Fibroblast of lung (primary cell): ENCODE data around the gene WDFY3. TPM values are rescaled to one million over a fixed set of nuclear protein-coding genes. Genes with fewer than 3 reads are reported as not detected.

Experiments used
- DNase-seq, 2 donors: peaks; one replicate each; pipeline versions ENCODE4 v3.0.0 to v3.0.0-alpha.2; 2010; ENCODE audit warnings: low read depth in 2 of 2
- H2AFZ ChIP-seq: 2 replicates; pipeline ENCODE4 v1.5.1; 2012; ENCODE audit warnings: low read length, control low read depth, inconsistent platforms
- H3K27ac ChIP-seq: 2 replicates; pipeline ENCODE4 v1.5.1; 2011; ENCODE audit warnings: low read length, control low read depth; ENCODE audit not compliant: insufficient read depth
- H3K27me3 ChIP-seq: 2 replicates; pipeline ENCODE4 v1.5.1; 2011; ENCODE audit warnings: mild to moderate bottlenecking, low read length; ENCODE audit not compliant: control insufficient read depth, insufficient read depth
- H3K36me3 ChIP-seq: 2 replicates; pipeline ENCODE4 v1.5.1; 2011; ENCODE audit warnings: low read length; ENCODE audit not compliant: control insufficient read depth, insufficient read depth
- H3K4me1 ChIP-seq: 2 replicates; pipeline ENCODE4 v1.5.1; 2011; ENCODE audit warnings: low read length; ENCODE audit not compliant: control insufficient read depth, insufficient read depth; ENCODE audit errors: extremely low read depth
- H3K4me2 ChIP-seq: 2 replicates; pipeline ENCODE4 v1.5.1; 2011; ENCODE audit warnings: low read length, control low read depth; ENCODE audit not compliant: insufficient read depth; ENCODE audit errors: extremely low read depth
- H3K4me3 ChIP-seq, 4 experiments: fragments of 200-600 bp in 1 of 4; sonication (generic) in 1 of 4; replicated peaks in 1 of 4; 2 replicates each; pipeline ENCODE4 v1.5.1; 2011 to 2016; ENCODE audit warnings: low read length in 4 of 4, low read depth in 3 of 4, mild to moderate bottlenecking in 3 of 4, control low read depth in 2 of 4, inconsistent platforms in 1 of 4, mixed read lengths in 1 of 4; ENCODE audit not compliant: insufficient read depth in 1 of 4; ENCODE audit errors: control extremely low read depth in 1 of 4
- H3K79me2 ChIP-seq: 2 replicates; pipeline ENCODE4 v1.5.1; 2012; ENCODE audit warnings: mild to moderate bottlenecking, low read length, inconsistent platforms; ENCODE audit not compliant: control insufficient read depth, insufficient read depth
- H3K9ac ChIP-seq: 2 replicates; pipeline ENCODE4 v1.5.1; 2011; ENCODE audit warnings: mild to moderate bottlenecking, low read length, control low read depth; ENCODE audit not compliant: insufficient read depth
- H3K9me3 ChIP-seq: 2 replicates; pipeline ENCODE4 v1.5.1; 2012; ENCODE audit warnings: low read depth, low read length; ENCODE audit not compliant: control insufficient read depth, insufficient read depth
- H4K20me1 ChIP-seq: 2 replicates; pipeline ENCODE4 v1.5.1; 2011; ENCODE audit warnings: low read length; ENCODE audit not compliant: control insufficient read depth, insufficient read depth; ENCODE audit errors: extremely low read depth
- EZH2 ChIP-seq: IDR thresholded peaks from 2 replicates; pipeline ENCODE4 v1.5.1; 2012; ENCODE audit warnings: low read length, control low read depth, mild to moderate bottlenecking; ENCODE audit errors: missing control alignments
- polyA plus RNA-seq, 2 donors: library from polyadenylated mRNA; depleted of rRNA in 1 of 2; stranded (reverse) in 1 of 2; unstranded in 1 of 2; fragments of >200 nt; gene quantifications; 2 replicates each; pipeline ENCODE4 v1.2.1, GENCODE V29; 2011 to 2012; ENCODE audit warnings: missing spikeins in 1 of 2
- total RNA-seq: library from RNA; depleted of rRNA; stranded (reverse); fragments of >200 nt; gene quantifications from 2 replicates; pipeline ENCODE4 v1.2.1, GENCODE V29; 2014
- TF ChIP-seq, protein P1 (sequence below), 2 donors: IDR thresholded peaks in 1 of 2; conservative IDR thresholded peaks in 1 of 2; 1 replicate in 1 of 2; 2 replicates in 1 of 2; pipeline ENCODE4 v1.5.1; 2011 to 2012; ENCODE audit warnings: low read length in 2 of 2, control low read depth in 1 of 2, inconsistent platforms in 1 of 2, low read depth in 1 of 2, mild to moderate bottlenecking in 1 of 2

Gene WDFY3
- total and polyA plus RNA-seq, 2 donors (not counting 1 experiment from before 2014, with no cell fraction given) = 26.8 to 88.8 TPM

DNA sequence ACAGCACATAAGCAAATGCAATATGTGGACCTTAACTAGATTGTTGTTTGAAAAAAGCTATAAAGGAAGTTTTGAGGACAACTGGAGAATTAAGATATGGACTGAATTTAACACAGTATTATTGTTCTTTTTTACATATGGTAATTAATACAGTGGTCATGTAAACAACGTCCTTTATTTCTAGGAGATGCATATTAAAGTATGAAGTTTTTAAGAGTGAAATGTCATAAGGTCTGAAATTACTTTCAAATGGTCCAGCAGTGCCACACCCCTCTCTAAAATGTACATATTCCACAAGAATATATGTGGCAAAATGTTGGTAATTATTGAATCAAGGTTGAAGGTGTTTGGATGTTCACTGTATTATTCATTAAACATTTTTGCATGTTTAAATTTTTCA lies 40.9 kb downstream of the WDFY3 start:
- Histone ChIP-seq H3K79me2 (no peaks in the 10 kb centered on the region), H3K4me3 (no peak overlapping the region), H3K9me3 (no peaks in the 10 kb centered on the region), H3K4me2 (no peak overlapping the region), H3K27me3 (no peaks in the 10 kb centered on the region), H3K36me3 (no peaks in the 10 kb centered on the region), H2AFZ (no peak overlapping the region), H4K20me1 (no peaks in the 10 kb centered on the region), H3K4me1 (peaks cover 2% of the 10 kb centered on the region), H3K9ac (no peak overlapping the region), H3K27ac (no peak overlapping the region)
- DNase-seq = no peak
- TF ChIP-seq, protein P1, sequence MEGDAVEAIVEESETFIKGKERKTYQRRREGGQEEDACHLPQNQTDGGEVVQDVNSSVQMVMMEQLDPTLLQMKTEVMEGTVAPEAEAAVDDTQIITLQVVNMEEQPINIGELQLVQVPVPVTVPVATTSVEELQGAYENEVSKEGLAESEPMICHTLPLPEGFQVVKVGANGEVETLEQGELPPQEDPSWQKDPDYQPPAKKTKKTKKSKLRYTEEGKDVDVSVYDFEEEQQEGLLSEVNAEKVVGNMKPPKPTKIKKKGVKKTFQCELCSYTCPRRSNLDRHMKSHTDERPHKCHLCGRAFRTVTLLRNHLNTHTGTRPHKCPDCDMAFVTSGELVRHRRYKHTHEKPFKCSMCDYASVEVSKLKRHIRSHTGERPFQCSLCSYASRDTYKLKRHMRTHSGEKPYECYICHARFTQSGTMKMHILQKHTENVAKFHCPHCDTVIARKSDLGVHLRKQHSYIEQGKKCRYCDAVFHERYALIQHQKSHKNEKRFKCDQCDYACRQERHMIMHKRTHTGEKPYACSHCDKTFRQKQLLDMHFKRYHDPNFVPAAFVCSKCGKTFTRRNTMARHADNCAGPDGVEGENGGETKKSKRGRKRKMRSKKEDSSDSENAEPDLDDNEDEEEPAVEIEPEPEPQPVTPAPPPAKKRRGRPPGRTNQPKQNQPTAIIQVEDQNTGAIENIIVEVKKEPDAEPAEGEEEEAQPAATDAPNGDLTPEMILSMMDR (conservative IDR thresholded peaks at IDR 0.05 in 1 of 2, IDR thresholded peaks at IDR 0.05 in 1 of 2; ENCODE audit: low read depth in 1 of 2, low read length in 2 of 2) = no peak
- no peak for TF ChIP-seq EZH2

DNA sequence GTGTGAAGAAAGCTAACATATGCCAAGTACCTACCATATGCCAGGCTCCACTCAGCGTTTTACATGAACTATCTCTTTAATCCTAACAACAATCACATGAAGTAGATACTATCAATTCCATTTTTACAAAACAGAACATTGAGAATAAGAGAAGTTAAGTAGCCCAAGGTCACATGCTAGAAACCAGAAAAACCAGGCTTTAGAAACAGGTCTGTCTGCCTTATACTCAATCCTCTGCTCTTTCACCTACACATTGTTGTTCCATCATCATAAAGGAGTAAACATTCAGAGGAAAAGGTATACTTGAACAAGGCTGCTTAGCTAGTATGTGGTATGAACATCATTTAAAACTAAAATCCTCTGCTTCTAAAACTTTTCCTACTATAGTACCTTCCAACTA lies 42.1 kb downstream of the WDFY3 start:
- TF ChIP-seq, protein P1 (conservative IDR thresholded peaks at IDR 0.05 in 1 of 2, IDR thresholded peaks at IDR 0.05 in 1 of 2; ENCODE audit: low read depth in 1 of 2, low read length in 2 of 2) = no peak
- no peak for TF ChIP-seq EZH2
- H3K27me3 ChIP-seq = no peaks in the 10 kb centered on the region
- H2AFZ ChIP-seq = no peak overlapping the region
- no peak overlapping the region for H3K4me3 ChIP-seq
- H3K36me3 ChIP-seq = no peaks in the 10 kb centered on the region
- no peak overlapping the region for H3K4me2 ChIP-seq
- no peaks in the 10 kb centered on the region for H3K9me3 ChIP-seq
- no peak overlapping the region for H3K9ac ChIP-seq
- no peak overlapping the region for H3K27ac ChIP-seq
- H4K20me1 ChIP-seq = no peaks in the 10 kb centered on the region
- H3K79me2 ChIP-seq = no peaks in the 10 kb centered on the region
- H3K4me1 ChIP-seq = peaks cover 5% of the 10 kb centered on the region
- DNase-seq = no peak

DNA sequence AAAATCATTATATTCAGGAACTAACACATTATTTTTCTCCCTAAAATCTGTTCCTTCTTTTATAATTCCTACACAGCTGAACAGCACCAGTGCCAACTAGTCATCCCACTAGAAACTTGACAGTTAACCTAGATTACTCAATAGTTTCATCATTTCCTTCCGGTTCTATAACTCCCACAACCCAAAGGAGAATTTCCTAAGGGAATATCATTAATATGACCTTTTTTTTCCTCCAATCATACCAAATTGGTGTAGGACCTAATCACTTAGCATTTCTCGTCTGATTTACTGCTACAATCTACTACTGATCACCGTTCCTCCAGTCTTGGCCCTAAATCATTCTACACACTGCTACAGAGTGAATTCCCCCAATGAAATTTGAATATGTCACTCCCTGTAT lies 45.9 kb downstream of the WDFY3 start:
- peak; percentile 66 to 88 for DNase-seq
- no peaks in the 10 kb centered on the region for H4K20me1 ChIP-seq
- peaks cover 5% of the 10 kb centered on the region for H3K4me1 ChIP-seq
- no peak overlapping the region for H3K9ac ChIP-seq
- no peak overlapping the region for H3K27ac ChIP-seq
- no peaks in the 10 kb centered on the region for H3K36me3 ChIP-seq
- peaks cover 14% of the 10 kb centered on the region for H3K79me2 ChIP-seq
- H3K4me2 ChIP-seq = no peak overlapping the region
- H3K4me3 ChIP-seq = no peak overlapping the region
- H3K27me3 ChIP-seq = no peaks in the 10 kb centered on the region
- no peak for TF ChIP-seq EZH2
- TF ChIP-seq, protein P1 (conservative IDR thresholded peaks at IDR 0.05 in 1 of 2, IDR thresholded peaks at IDR 0.05 in 1 of 2; ENCODE audit: low read depth in 1 of 2, low read length in 2 of 2) = no peak
- no peaks in the 10 kb centered on the region for H3K9me3 ChIP-seq
- no peak overlapping the region for H2AFZ ChIP-seq
